HG02610 (cell line): Measurements from ENCODE around the gene ZBTB25.

Experiments used
- ATAC-seq: cut with Tn5 transposase; IDR thresholded peaks from one replicate; pipeline ENCODE4 v1.9.1; 2021; ENCODE audit warnings: mild to moderate bottlenecking, moderate library complexity; ENCODE audit not compliant: unreplicated experiment

Gene ZBTB25

DNA sequence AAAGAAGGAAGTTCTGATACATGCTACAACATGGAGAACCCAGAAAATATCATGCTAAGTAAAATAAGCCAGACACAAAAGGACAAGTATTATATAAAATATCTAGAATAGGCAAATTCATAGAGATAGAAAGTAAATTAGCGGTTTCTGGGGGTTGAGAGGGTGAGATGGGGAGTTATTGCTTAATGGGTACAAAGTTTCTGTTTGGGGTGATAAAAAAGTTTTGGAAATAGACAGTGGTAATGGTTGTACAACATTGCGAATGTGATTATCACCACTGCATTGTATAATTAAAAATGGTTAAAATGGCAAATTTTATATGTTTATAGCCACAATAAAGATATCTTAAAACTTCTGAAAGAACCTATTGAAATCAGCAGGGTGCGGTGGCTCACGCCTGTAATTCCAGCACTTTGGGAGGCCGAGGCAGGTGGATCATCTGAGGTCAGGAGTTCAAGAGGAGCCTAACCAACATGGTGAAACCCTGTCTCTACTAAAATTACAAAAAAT is 15.0 kb downstream of the ZBTB25 start:
- no peak for ATAC-seq

GRCh38 chr14:64478634-64479250 is 24.9 kb downstream of the ZBTB25 start:
- no peak for ATAC-seq

- no peak for ATAC-seq
These were observed 27.2 kb downstream of the ZBTB25 start for GRCh38 chr14:64476438-64476837.

- ATAC-seq: no peak
These were observed 27.9 kb downstream of the ZBTB25 start for GRCh38 chr14:64475585-64476273.

GRCh38 chr14:64474698-64475097 is 28.9 kb downstream of the ZBTB25 start:
- ATAC-seq: no peak

- ATAC-seq: no peak
These were observed 29.6 kb downstream of the ZBTB25 start for GRCh38 chr14:64474041-64474440.

DNA sequence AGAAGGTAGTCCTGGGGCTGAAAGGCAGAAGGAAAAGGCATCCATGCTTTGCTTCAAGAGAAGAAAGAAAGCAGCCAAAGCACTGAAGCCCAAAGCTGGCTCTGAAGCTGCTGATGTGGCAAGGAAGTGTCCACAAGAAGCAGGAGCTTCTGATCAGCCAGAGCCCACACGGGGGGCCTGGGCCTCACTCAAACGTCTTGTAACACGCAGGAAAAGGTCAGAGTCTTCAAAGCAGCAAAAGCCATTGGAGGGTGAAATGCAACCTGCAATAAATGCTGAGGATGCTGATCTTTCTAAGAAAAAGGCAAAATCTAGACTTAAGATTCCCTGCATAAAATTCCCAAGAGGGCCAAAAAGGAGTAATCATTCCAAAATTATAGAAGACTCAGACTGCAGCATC is 35.2 kb downstream of the ZBTB25 start:
- no peak for ATAC-seq

- ATAC-seq: no peak
These were observed 36.1 kb downstream of the ZBTB25 start for GRCh38 chr14:64467566-64467965.

DNA sequence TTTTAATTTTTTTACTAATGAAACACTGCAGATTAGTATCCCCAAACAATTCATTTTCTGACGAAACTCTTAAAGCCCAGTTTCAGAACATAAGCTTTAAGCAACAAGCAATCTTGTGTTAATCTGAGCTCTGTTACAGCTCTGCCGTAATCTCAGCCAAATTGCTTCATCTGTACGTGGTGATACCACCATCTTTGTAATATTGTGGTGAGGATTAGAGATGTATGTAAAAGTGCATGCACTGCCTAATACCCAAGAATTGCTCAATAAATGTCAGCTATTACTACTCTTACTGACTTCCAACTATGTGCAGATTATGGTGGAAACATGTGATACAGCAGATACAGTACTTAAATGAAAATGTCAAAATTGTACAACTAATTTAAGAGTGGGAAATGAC is 36.5 kb downstream of the ZBTB25 start:
- ATAC-seq: no peak

GRCh38 chr14:64465831-64466554 is 37.6 kb downstream of the ZBTB25 start:
- ATAC-seq: no peak

DNA sequence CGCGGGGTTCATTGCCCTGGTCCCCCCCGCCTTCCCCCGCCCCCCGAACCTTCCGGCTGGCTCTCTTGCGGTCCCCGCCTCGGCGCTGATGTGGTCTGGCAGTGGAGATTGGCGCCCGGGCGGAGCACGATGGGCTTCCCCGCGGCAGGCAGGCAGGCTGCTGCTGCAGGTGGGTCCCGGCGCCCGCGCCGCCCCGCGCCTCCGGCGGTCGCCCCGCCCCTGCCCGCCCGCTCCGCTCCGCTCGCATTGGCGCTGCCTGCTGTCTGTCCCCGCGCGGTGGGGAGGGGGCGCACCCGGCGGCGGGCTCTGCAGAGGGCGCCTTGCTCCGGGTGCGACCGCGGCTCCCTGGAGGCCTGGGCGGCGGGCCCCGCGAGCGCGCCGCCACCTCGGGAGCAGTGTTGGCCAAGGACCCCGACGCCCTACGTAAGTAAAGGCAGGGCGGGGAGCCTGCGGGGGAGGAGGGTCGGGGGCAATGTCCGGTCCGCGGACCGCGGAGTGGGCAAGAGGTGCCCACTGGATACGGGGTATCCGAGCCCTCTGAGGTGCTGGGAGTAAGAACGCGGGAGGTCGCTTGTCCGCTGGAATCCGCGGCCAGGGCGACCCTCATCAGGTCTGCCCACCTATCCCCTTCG is 38.3 kb downstream of the ZBTB25 start, which contains the start of gene AKAP5:
TSS of gene AKAP5 (plus strand) at position 309 of the 632 bp plus-strand sequence. CDS start 2,896 bp downstream, outside the sequence.
- ATAC-seq: peak; percentile 74

- ATAC-seq: no peak
These were observed 39.0 kb downstream of the ZBTB25 start for GRCh38 chr14:64464651-64465050.

DNA sequence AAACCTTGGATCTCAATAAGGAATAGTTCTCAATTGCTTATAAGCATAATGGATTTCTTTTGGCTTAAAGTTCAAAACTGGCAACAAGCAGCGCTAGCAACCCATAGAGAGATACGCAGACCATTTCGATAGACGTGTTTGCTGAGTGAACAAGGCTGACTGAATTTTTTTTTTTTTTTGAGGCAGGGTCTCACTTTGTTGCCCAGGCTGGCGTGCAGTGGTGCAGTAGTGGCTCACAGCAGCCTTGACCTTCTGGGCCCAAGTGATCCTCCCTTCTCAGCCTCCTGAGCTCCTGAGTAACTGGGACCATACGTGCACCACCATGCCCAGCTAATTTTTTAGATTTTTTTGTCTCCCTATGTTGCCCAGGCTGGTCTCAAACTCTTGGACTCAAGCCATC is 39.8 kb downstream of the ZBTB25 start:
- ATAC-seq: no peak

DNA sequence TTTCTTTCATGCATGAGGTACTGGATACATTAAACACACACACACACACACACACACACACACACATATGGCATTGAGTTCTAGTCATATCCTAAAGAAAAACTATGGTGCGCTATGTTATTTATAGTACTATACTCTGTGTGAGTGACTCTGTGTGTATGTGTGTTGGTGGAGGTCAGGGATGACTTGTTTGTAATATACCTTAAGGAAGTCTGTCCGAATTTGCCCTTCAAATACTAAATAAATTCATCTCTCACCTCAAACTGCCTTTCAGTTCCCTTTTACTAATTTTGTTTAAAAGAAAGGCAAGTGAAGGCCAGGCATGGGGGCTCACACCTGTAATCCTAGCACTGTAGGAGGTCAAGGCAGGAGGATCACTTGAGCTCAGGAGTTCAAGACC is 40.4 kb downstream of the ZBTB25 start:
- ATAC-seq: no peak

- ATAC-seq: no peak
These were observed 42.4 kb downstream of the ZBTB25 start for GRCh38 chr14:64461221-64461620.

DNA sequence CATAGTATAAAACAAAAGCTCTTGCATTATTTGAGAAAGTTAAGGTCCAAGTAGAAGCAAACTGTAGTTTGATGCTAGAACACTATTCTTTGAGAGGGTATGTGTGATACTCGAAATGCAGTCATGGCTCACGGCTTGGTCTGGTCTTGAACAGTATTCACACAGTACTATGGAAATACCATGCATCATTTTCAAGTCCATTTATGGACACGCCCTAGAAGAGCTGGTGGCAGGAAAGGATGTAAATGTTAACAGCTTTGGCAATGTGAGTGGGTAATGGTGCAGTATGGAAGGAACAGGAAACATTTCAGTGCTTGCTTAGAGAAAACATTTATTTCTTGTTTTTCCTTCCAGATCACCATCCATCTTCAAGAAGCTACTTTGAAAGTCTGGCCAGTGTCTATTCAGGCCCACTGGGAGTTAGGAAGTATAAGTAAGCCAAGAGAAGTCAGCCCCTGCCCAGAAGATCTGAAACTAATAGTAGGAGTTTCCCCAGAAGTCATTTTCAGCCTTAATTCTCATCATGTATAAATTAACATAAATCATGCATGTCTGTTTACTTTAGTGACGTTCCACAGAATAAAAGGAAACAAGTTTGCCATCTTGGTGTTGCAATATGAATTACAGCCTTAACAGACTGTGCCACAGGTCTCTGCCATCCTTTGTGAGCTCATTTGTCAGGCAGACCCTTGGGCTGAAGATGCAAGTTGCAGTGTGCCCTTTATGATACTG is 44.1 kb downstream of the ZBTB25 start:
- ATAC-seq: no peak

DNA sequence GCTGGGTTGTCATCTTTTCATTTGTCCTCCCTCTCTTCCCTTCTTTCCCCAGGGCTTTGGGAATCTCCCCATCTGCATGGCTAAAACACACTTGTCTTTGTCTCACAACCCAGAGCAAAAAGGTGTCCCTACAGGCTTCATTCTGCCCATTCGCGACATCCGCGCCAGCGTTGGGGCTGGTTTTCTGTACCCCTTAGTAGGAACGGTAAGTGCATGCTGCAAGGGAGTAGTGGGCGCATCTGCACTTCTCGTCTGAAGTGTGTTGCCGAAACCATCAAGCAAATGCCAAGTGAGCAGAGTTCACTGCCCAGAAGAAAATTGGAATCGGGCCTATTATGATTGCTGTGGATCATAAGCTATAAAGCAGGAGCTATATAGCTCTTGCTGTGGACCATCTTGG is 49.0 kb downstream of the ZBTB25 start:
- no peak for ATAC-seq

- no peak for ATAC-seq
These were observed 53.4 kb downstream of the ZBTB25 start for GRCh38 chr14:64450255-64450654.

DNA sequence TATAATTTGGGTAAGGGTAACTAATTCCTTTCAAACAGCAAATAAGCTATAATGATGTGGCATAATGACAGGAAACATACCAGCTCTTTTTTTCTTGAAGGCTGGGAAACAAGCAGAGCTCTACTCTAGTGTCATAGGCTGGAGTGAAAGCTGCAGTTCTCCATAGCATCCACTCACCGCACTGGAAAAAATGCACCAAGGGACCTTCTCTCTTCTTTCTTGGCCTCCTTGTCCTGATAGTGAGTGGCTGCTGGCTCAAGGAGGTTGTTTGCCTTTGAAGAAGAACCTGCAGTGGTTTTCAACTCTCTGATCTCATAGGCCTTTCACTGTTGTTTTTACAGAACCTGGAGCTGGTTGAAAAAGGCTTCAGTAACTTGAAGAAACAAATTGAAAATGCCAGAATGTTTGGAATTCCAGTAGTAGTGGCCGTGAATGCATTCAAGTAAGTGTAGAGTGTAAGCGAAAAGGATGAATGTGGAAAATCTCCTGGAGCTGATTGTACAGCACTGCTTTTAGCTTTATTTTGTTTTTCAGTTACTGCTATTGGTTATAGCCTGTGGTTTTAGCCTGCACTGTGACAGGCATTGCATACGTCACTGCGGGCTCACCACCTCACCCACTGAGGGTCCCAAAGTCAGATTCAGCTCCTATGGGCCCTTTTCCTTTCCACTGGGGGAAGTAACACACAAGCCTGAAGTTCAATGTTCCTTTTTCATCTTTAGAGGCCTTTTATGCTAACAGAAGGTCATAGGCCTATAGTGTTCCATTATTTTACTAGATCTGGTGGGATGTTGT is 55.6 kb downstream of the ZBTB25 start:
- no peak for ATAC-seq
